Glomerular endothelial cell (primary cell): ENCODE results near the gene PCGF3. TPM values are rescaled to one million over a fixed set of nuclear protein-coding genes. Genes with fewer than 3 reads are reported as not detected.

ENCODE experiments used
- DNase-seq: peaks from one replicate; pipeline ENCODE4 v3.0.0-alpha.2; 2011; ENCODE audit warnings: low read depth, low spot score; ENCODE audit errors: extremely low read depth
- total RNA-seq: library from RNA; depleted of rRNA; stranded (reverse); fragments of >200 nt; gene quantifications from 2 replicates; pipeline ENCODE4 v1.2.3, GENCODE V29; 2015

The PCGF3 gene
- total RNA-seq: 69.2 and 84.1 TPM in 2 replicates

- no peak for DNase-seq
These were observed at the start of gene PCGF3 for GRCh38 chr4:705278-706082. Gene PCGF3 (plus strand): TSS chr4:705832. CDS start chr4:733681, 27,849 bp downstream.

- DNase-seq: no peak
These were observed 48.9 kb upstream of the PCGF3 start for GRCh38 chr4:656436-657337.

GRCh38 chr4:657338-657833 lies 48.2 kb upstream of the PCGF3 start:
- DNase-seq: no peak

GRCh38 chr4:657834-658667 lies 47.6 kb upstream of the PCGF3 start:
- DNase-seq: no peak

- DNase-seq: no peak
These were observed 46.7 kb upstream of the PCGF3 start for GRCh38 chr4:658681-659667.

- DNase-seq: no peak
These were observed 45.8 kb upstream of the PCGF3 start for GRCh38 chr4:659851-660250.

- DNase-seq: no peak
These were observed 45.2 kb upstream of the PCGF3 start for GRCh38 chr4:660401-660800.

GRCh38 chr4:661231-661630 lies 44.4 kb upstream of the PCGF3 start:
- no peak for DNase-seq

- no peak for DNase-seq
These were observed 43.5 kb upstream of the PCGF3 start for GRCh38 chr4:661881-662761.

- DNase-seq: no peak
These were observed 42.6 kb upstream of the PCGF3 start for GRCh38 chr4:663046-663437.

- no peak for DNase-seq
These were observed 41.9 kb upstream of the PCGF3 start for GRCh38 chr4:663438-664428.

GRCh38 chr4:664713-665231 lies 40.9 kb upstream of the PCGF3 start:
- DNase-seq: no peak

- DNase-seq: no peak
These were observed 40.3 kb upstream of the PCGF3 start for GRCh38 chr4:665381-665750.

- no peak for DNase-seq
These were observed 39.7 kb upstream of the PCGF3 start for GRCh38 chr4:665751-666435.

GRCh38 chr4:666436-666810 lies 39.2 kb upstream of the PCGF3 start:
- DNase-seq: no peak

- DNase-seq: no peak
These were observed 38.6 kb upstream of the PCGF3 start for GRCh38 chr4:666822-667544.
